Epithelial cell of esophagus (primary cell): ENCODE measurements around the gene LYRM9.

Source experiments
- DNase-seq: peaks from one replicate; pipeline ENCODE4 v3.0.0; 2010; ENCODE audit warnings: low read depth
- H3K4me3 ChIP-seq: 2 replicates; pipeline ENCODE4 v1.5.1; 2011; ENCODE audit warnings: mild to moderate bottlenecking, low read length, control low read depth
- CTCF ChIP-seq: IDR thresholded peaks from 2 replicates; pipeline ENCODE4 v1.5.1; 2011; ENCODE audit warnings: low read depth, mild to moderate bottlenecking, low read length, control low read depth, inconsistent platforms; ENCODE audit not compliant: insufficient read depth; ENCODE audit errors: missing control alignments

The LYRM9 gene

GRCh38 chr17:27930000-27930399 lies 36.8 kb upstream of the LYRM9 start:
- TF ChIP-seq CTCF = no peak
- H3K4me3 ChIP-seq = no peak overlapping the region
- DNase-seq = no peak

GRCh38 chr17:27928587-27928986 lies 35.4 kb upstream of the LYRM9 start:
- TF ChIP-seq CTCF = no peak
- no peak overlapping the region for H3K4me3 ChIP-seq
- no peak for DNase-seq

- no peak for DNase-seq
- no peak overlapping the region for H3K4me3 ChIP-seq
- TF ChIP-seq CTCF = no peak
Observed at GRCh38 chr17:27927781-27928180, 34.6 kb upstream of the LYRM9 start.

- DNase-seq = no peak
- TF ChIP-seq CTCF = no peak
- no peak overlapping the region for H3K4me3 ChIP-seq
Observed at GRCh38 chr17:27921599-27921998, 28.4 kb upstream of the LYRM9 start.

GRCh38 chr17:27921077-27921476 lies 27.9 kb upstream of the LYRM9 start:
- H3K4me3 ChIP-seq = no peak overlapping the region
- no peak for DNase-seq
- TF ChIP-seq CTCF = no peak

GRCh38 chr17:27920569-27920968 lies 27.4 kb upstream of the LYRM9 start:
- no peak for DNase-seq
- no peak overlapping the region for H3K4me3 ChIP-seq
- no peak for TF ChIP-seq CTCF

- DNase-seq = no peak
- H3K4me3 ChIP-seq = no peak overlapping the region
- TF ChIP-seq CTCF = no peak
Observed at GRCh38 chr17:27919079-27919478, 25.9 kb upstream of the LYRM9 start.
